Cardiac muscle cell (in vitro differentiated cells and primary cell): ENCODE results near the gene KCNS1. TPM values are rescaled to one million over a fixed set of nuclear protein-coding genes. Genes with fewer than 3 reads are reported as not detected.

Experiments used
- DNase-seq, 2 donors: peaks; one replicate each; pipeline versions ENCODE4 v3.0.0 to v3.0.0-alpha.2; 2010 to 2017; ENCODE audit warnings: low read depth in 1 of 2, low spot score in 1 of 2
- H3K27ac ChIP-seq: fragments of 200-600 bp; sonication (generic); 2 replicates; pipeline ENCODE4 v1.5.1; 2016
- H3K27me3 ChIP-seq: fragments of 200-600 bp; sonication (generic); 2 replicates; pipeline ENCODE4 v1.6.0; 2016; ENCODE audit warnings: control low read depth
- H3K36me3 ChIP-seq: fragments of 200-600 bp; sonication (generic); 2 replicates; pipeline ENCODE4 v1.5.1; 2016; ENCODE audit warnings: control low read depth
- H3K4me1 ChIP-seq: fragments of 200-600 bp; sonication (generic); 2 replicates; pipeline ENCODE4 v1.8.1; 2017; ENCODE audit warnings: low read depth, mild to moderate bottlenecking, mixed run types
- H3K4me3 ChIP-seq: fragments of 200-600 bp; sonication (generic); 2 replicates; pipeline ENCODE4 v1.5.1; 2016; ENCODE audit warnings: mild to moderate bottlenecking
- H3K9me3 ChIP-seq: fragments of 200-600 bp; sonication (generic); 2 replicates; pipeline ENCODE4 v1.5.1; 2017; ENCODE audit warnings: low read depth, mild to moderate bottlenecking, control low read depth
- polyA plus RNA-seq: library from polyadenylated mRNA; unstranded; fragments of >200 nt; fragmentation: Nextera tagmentation; extraction: Ambion mirVana; gene quantifications from 2 replicates; pipeline ENCODE4 v1.2.1, GENCODE V29; 2016
- total RNA-seq: library from RNA; depleted of rRNA; stranded (reverse); fragments of >200 nt; gene quantifications from 2 replicates; pipeline ENCODE4 v1.2.3, GENCODE V29; 2016
- TF ChIP-seq, protein P1 (sequence below): IDR thresholded peaks from 2 replicates; pipeline ENCODE4 v1.5.1; 2012; ENCODE audit warnings: low read depth, mild to moderate bottlenecking, low read length

The KCNS1 gene
- total and polyA plus RNA-seq, 2 experiments from 2014 or later, result not detected

- no peaks in the 10 kb centered on the region for H3K4me1 ChIP-seq
- TF ChIP-seq, protein P1, sequence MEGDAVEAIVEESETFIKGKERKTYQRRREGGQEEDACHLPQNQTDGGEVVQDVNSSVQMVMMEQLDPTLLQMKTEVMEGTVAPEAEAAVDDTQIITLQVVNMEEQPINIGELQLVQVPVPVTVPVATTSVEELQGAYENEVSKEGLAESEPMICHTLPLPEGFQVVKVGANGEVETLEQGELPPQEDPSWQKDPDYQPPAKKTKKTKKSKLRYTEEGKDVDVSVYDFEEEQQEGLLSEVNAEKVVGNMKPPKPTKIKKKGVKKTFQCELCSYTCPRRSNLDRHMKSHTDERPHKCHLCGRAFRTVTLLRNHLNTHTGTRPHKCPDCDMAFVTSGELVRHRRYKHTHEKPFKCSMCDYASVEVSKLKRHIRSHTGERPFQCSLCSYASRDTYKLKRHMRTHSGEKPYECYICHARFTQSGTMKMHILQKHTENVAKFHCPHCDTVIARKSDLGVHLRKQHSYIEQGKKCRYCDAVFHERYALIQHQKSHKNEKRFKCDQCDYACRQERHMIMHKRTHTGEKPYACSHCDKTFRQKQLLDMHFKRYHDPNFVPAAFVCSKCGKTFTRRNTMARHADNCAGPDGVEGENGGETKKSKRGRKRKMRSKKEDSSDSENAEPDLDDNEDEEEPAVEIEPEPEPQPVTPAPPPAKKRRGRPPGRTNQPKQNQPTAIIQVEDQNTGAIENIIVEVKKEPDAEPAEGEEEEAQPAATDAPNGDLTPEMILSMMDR, result no peak
- DNase-seq, result peak in 1 of 2 donors; percentile 89
- H3K36me3 ChIP-seq, result no peaks in the 10 kb centered on the region
- peaks cover 18% of the 10 kb centered on the region for H3K27me3 ChIP-seq
- no peak overlapping the region for H3K27ac ChIP-seq
- no peaks in the 10 kb centered on the region for H3K9me3 ChIP-seq
- no peak overlapping the region for H3K4me3 ChIP-seq
Observed at GRCh38 chr20:45104786-45105185, 3.9 kb upstream of the KCNS1 start.

DNA sequence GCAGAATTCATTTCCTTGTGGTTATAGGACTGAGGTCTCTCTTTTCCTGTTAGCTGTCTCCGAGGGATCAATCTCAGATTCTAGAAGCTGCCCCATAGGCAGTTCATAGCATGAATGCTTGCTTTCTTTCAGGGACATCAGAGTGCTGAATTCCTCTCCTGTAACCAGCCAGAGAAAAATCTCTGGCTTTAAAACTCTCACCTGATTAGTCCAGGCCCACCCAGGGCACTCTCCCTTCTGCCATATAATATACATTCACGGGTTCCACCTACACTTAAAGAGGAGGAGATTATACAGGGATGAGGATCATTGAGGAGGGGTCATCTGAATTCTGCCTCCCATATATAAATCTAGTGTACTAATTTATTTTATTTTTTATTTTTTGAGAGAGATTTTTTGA lies 2.1 kb upstream of the KCNS1 start:
- TF ChIP-seq, protein P1, result no peak
- DNase-seq, result no peak

DNA sequence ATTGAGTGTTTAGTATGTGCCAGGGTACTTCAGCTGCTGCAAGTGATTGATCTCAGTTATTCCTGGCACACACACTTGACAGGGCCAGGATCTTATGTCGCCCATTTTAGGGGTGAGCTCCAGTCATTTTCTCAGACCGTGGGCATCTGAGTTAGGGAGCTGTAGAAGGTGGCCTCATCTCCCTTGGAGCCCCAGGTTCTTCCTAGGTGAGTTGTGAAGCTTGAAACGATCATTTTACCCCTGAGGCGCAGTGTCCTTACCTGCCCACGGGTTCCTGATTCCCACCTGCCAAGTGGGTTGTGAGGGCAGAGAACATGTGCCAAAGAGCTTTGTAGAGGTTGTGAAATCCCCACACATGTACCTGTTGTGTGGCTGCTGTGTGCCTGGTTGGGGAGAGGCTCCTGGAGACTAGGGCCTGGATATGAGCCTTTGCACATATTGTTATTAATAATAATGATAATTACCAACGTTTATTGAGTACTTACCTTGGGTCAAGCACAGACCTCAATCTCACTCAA lies 465 bp upstream of the KCNS1 start:
- Histone ChIP-seq H3K27me3 (peaks cover 51% of the 10 kb centered on the region), H3K4me3 (no peak overlapping the region), H3K4me1 (no peaks in the 10 kb centered on the region), H3K36me3 (no peaks in the 10 kb centered on the region), H3K27ac (no peak overlapping the region), H3K9me3 (no peaks in the 10 kb centered on the region)
- DNase-seq, result no peak
- TF ChIP-seq, protein P1, result no peak

More for the DNA sequence above, 2.1 kb upstream of the KCNS1 start:
- peaks cover 35% of the 10 kb centered on the region for H3K27me3 ChIP-seq
- H3K4me1 ChIP-seq, result no peaks in the 10 kb centered on the region
- H3K4me3 ChIP-seq, result no peak overlapping the region
- H3K9me3 ChIP-seq, result no peaks in the 10 kb centered on the region
- H3K36me3 ChIP-seq, result no peaks in the 10 kb centered on the region
- H3K27ac ChIP-seq, result no peak overlapping the region

DNA sequence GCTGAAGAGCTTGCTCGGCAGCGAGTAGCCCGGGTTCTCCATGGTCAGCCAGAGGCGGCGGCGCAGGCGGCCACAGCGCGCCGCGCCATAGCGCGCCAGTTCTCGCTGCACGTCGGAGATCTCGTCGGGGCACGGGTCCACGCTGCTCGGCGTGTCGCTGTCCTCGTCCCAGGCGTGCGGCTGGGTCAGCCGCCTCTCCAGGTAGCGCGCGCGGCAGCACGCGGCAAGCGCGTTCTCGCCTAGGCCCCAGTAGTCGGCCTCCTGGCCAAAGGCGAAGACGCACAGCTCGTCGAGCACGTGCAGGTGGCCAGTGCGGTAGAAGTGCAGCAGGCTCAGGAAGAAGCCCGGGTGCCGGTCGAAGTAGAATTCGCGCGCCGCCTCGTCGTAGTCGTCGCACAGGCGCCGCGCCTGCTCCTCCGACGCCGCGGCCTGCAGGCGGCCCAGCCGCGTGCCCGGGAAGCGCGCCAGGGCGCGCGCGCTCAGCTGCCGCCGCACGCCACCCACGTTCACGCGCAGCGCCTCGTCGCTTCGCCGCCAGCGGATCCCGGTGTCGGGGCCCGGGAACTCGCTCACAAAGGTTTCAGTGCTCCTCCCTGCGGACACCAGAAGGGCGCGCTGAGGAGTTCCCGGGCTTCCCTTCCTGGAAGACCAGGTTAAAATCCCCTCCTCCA lies 2.7 kb downstream of the KCNS1 start:
- Histone ChIP-seq H3K36me3 (no peaks in the 10 kb centered on the region), H3K4me3 (no peak overlapping the region), H3K9me3 (no peaks in the 10 kb centered on the region), H3K4me1 (no peaks in the 10 kb centered on the region), H3K27me3 (peaks cover 56% of the 10 kb centered on the region), H3K27ac (no peak overlapping the region)
- DNase-seq, result peak; percentile 26 to 70
- TF ChIP-seq, protein P1, result peak; percentile 41

GRCh38 chr20:45097485-45098102 lies 3.3 kb downstream of the KCNS1 start:
- no peak overlapping the region for H3K27ac ChIP-seq
- H3K36me3 ChIP-seq, result no peaks in the 10 kb centered on the region
- H3K4me3 ChIP-seq, result no peak overlapping the region
- TF ChIP-seq, protein P1, result peak; percentile 38
- H3K27me3 ChIP-seq, result peaks cover 56% of the 10 kb centered on the region
- DNase-seq, result peak in 1 of 2 donors; percentile 64
- H3K4me1 ChIP-seq, result no peaks in the 10 kb centered on the region
- H3K9me3 ChIP-seq, result no peaks in the 10 kb centered on the region
